ENCODE measurements around the gene DNAJC18.
"Not testable (repeated sequence)": the region's sequence is repeated elsewhere in the genome, so short reads cannot be mapped to it uniquely, and the experiment has no call there.

The DNAJC18 gene

DNA sequence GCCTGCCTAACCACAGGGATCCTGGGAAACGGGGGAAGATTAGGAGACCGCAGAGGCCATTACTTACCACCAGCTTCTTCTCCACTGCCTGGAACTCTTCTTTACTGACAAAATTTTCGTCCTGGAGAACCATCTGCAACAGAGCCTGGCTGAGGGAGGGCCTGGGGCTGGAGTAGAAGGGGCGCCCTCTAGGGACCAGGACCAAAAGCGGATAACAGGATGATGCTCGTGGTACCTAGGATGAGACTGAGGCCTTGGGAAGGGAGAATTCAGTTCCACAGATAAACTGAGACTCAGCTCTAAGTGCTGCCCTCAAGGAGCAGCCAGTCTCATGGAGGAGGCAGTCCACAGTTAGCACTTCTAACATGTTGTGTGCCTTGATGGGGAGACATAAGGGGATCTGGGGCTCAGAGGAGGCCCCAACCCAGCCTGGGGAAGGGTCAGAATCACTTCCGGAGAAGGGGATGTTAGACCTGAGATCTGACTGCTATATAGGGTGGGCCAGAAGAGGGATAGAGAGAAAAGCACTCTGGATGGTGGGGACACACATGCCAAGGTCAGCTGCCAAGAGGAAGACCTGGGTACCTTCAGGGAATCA is 36.7 kb downstream of the DNAJC18 start:
- no peak for DNase-seq

GRCh38 chr5:139401546-139401945 is 37.8 kb downstream of the DNAJC18 start:
- no peak for DNase-seq

DNA sequence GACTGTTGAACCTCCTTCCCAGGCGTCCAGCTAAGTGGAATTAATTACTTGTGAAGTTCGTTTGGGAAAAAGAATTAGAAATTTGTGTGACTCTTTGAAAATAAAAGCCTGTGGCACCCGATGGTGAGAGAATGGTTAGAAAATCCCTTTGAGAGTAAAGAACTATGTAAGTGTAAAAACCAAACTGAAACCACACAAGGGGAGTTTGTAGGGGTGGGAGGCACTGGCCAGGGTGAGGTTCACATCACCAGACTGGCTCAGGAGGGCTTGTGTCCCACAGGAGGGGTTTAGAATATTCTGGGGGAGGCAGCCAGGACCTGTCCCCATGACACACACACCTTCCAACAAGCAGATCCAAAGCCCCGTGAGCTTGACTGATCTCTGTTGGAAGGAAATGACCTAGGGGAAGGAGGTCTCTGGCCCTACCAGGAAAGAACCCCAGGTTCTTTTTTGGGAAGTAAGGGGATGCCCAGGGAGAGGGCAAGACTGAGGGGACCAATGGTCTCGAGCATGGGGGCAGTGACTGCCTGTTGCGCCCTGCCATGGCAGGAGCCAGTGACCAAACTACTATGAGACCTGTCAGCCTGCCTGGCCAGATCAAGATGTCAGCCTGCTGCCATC is 39.7 kb downstream of the DNAJC18 start:
- DNase-seq: no peak

- DNase-seq: no peak
Measured at GRCh38 chr5:139397921-139398320, 41.4 kb downstream of the DNAJC18 start.

DNA sequence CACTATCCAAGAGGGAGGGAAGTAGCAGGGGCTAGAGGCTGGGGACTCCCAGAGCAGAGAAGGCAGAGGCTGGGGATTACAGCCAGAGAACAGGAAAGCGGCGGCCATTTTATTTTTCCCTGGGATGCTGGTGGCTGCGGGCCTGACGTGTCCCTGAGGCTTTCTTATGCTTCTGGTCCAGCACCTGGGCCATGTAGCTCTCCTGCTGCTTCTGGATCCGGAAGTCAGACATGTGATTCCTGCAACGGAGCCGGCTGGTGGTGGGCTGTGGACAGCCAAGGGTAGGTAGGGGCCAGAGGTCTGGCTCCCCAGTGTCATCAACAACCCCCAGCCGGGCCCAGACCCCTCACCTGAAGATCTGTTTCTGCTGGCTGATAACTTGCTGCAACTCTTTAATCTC is 42.6 kb downstream of the DNAJC18 start:
- DNase-seq: no peak

DNA sequence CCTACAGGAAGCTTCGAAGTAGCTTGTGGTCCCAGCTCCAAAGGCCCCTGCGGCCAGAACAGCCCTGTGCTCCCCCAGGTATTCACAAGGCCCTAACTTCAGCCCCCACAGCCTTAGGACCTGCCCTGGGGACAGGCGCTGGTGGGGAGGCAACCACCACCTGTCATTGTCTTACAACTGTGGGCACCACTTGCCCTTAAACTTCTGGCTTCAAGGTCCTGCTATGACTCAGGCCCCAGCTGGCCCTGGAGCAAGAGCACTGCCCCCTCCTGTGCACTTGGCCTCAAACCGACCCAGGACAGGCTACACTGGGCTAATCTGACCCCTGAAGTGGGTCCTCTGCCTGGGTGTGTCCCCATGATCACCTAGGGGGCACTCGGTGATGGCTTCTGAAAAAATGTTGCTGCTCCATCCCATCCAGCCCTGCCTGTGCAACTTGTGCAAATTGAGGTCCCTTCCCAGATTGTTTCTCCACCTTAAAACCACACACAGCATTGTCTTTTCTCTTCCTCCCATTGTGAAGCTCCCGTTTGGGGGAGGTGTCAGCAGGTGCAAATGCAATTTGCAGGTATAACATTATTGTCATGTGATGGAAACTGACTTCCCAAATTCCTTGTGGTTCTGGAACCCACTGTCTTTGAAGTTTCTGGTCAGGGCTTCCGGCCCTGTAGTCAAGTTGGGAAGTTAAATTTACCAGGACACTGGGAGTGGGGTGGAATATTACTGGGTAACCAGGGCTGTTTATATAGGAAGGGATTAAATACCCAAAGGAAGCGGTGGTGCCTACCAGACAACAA is 43.3 kb downstream of the DNAJC18 start:
- no peak for DNase-seq

- no peak for DNase-seq
Measured at GRCh38 chr5:139394654-139395566, 44.4 kb downstream of the DNAJC18 start, which contains the start of gene PROB1. Gene PROB1 (minus strand): TSS chr5:139395104. CDS start chr5:139395081, 23 bp downstream.

DNA sequence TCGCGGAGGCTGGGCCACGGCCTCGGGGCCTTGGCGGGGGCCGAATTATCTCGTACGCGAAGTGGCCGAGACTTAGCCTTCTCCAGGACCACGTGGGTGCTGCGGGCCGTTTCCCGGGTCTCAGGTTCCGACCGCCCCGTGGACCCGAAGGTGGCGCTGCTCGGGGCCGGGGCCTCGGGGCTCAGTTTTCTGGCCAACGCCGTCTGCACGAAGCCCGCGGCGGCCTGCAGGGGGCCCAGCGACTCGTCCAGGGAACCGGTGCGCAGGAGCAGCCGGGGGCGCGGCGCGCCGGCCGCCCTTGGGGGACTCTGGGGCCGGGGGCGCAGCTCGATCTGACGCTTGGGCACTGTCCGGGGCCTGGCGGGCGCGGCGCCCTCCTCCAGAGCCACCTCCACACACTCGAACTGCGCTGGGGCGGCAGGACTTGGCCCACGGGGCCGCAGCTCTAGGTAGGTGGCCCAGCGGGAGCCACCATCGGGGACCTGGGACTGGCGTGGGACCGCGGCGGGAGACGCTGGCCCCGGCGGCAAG is 45.1 kb downstream of the DNAJC18 start:
- DNase-seq: no peak

DNA sequence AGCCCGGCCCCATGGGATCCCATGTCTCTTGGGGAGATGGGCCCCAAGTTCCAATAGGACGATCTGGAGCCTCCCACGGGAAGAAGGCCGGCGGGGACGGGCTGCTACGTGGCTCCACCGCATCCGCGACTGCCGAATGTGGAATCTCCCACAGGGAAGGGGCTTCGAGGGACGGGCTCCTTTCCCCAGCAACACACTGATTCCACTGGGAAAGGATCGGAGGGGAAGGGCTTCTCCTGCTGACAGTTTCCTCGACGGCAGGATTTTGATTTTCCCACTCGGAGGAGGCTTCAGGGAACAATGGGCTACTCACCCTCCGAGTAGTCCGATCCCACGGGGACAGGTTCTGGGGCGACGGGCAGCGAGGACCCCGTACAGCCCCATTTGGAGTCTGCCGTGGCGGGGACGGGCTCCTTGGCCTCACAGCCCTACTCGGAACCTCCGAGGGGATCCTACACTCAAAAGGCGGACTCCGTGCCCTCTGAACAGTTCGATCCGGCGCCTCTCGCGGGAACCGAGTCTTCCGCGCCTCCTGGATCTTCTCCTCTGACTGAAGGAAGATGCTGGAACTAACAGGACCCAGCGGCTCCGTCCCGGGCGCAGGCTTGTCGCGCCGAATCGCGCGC is 45.7 kb downstream of the DNAJC18 start:
- DNase-seq: no peak

DNA sequence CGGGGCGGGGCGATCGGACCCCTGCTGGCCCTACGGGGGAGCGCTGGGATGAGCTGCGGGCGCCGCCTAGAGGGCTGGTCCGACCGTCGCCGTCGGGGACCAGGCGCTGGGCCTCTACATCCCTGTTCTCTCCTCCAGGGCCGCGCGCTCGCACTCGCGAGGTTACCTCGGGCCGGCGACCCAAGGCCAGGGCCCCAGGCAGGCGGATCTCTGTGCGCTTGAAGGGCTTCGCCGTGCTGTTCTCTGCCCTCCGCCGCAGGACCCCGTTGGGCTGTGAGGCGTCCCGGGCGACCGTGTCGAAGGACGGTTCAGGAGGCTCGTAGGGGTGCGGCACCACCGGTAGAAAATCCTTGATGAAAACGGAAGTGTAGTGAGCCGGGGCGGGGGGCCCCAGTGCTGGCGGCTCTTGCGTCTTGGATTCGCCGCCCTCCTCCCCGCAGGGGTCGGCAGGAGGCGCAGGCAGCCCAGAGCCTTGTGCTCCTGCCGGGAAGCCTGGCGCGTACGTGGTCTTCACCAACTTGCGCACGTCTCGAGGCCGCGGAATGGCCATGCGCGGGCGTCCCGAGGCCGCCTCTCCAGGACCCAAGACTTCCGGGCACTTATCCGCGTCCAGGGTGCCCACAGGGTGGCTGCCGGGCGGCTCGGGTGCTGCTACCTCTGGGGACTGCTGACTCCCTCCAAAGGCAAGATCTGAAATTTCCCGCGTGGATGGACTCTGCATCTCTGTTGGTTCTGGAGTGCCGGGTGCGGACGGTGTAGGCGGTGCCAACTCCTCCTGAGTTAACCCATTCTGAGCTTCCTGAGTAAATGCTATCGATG is 46.4 kb downstream of the DNAJC18 start:
- DNase-seq: peak; percentile 73

GRCh38 chr5:139392324-139392677 is 47.0 kb downstream of the DNAJC18 start:
- no peak for DNase-seq

DNA sequence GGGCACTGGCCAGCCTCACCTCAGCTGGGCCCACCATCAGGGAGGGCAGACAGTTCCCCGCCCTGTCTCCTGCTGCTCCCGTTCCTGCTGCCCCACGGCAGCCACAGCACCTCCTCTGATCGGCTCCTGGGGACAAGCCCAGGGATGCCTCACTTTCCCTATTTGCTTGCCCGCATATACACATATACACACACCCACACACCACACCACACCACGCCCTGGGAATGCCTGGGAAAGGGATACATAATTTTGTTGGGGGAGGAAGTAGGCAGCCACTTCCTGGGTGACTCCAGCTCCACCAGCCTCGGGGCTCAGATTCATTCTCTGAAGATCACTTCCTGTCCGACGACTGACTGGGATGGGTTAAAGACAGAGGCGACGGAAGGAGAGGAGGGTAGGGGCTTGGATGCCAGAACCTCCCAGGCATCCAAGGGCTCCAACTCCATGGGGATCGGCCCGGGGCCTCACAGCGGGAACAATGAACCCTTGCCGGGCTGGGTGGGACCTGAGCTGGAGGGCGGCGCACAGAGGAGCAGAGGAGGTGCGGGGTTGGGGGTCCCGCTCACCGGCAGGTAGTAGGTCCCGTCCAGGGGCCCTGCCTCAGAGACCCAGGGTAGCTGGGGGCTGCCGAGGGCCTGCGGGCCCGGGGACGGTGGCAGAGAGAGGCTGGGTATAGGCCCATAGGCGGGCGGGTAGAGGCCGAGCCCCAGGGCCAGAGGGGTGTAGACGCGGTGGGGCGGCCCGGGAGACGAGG is 47.6 kb downstream of the DNAJC18 start:
- no peak for DNase-seq

- DNase-seq: no peak
Measured at GRCh38 chr5:139390639-139391569, 48.4 kb downstream of the DNAJC18 start.

DNA sequence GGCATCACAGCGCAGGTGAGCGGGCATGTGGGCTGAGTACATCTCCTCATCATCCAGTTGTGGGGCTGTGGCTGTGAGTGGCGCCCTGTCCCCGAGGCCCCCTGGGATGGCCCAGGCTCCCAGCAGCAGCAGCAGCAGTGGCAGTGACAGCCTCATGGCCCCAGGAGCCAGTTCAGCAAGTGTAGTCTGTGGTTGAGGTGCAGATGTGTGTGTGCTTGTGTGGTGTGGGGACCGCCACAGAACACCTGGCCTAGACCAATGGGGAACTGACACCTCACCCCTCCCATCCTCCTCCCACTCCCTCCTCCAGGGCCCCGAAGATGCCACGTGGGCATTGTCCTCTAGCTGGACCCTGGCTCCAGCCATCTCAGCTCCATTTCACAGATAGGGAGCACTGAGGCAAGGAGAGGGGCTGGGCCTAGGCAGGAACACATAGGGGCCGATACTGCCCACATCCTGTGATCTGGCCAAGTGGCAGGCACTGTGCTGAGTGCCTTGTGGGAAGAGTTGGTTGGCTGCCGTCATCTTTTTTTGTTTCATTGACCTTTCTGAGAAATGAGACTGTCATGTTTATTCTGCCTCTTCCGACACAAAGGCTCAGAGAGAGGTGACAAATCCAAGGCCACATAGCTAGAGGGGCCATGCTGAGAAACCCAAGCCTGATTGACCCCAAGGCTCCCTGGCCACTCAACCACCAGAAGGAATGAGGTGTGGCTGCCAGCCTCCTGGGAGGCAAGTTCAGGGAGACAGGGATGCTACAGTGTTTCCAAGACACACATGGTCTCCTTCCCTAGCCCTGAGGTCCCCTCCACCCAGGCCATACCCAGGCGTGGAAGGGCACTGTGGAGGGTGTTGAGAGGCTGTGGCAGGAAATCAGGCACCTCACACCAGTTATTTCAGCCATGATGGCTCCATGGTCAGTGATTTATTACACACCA is 49.4 kb downstream of the DNAJC18 start, which contains the start of gene MZB1:
Gene MZB1, minus strand, starts transcription at position 213 of the 938 bp plus-strand sequence. Its CDS starts 57 bp downstream, at position 156.
- DNase-seq: no peak

DNA sequence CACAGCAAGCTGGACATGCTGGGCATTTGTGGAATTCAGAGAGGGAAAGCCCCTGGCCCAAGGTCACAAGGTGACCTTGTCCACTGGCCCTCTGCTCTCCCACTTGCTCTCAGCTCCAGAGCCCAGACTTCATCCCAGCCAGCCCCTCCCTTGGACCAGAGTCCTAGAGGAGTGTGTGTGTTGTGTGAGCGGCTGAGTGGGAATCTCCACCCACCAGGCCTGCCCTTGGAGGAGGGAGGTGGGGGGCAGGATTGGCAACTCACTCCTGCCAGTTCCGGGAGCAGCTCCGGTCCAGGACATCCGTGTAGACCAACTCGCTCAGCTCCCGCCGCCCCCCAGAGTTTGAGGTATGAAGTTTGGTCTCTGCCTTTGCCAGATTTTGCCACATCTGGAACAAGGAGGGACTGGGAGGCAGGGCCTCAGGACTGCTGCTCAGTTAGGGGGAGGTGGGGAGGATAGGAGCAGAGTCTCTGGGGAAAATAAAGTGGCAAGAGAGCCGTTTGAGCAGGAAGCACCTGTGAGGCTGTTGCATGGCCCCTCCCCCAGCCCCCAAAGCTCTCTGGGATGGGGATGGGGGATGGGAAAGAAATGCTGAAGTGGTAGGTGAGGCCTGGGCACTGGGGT is 51.0 kb downstream of the DNAJC18 start:
- DNase-seq: no peak

DNA sequence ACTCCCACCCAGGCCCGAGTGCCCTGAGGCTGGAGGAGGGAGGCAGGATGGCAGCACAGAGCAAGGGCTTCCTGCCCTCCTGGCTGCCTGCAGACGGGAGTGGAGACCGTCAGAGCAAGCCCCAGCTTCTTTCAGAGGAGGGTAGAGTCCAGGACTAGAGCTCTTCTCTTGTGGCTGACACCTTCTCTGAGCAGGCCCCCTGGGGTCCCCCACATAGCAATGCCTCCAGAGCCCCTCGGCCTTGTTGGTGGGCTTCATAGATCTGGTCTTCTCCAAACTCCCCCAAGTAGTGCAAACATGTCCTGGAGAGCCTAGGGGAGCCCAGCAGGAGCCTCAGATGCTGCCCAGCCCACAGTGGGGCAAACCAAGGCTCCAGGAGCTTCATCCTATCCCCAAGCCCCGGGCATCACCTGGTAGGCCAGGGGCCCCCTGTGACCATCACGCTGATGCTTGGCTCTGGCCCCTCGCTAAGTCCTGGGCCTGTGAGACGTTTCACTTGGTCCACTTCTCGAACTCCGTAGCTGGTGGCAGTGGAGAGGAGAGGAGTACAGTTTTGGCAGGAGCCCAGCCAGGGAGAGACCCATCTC is 51.6 kb downstream of the DNAJC18 start:
- DNase-seq: no peak

GRCh38 chr5:139386956-139387355 is 52.4 kb downstream of the DNAJC18 start:
- DNase-seq: not testable (repeated sequence)

Data from left hindlimb (tissue), 1 donor.